Measurements from ENCODE around the gene NDUFB11.

The NDUFB11 gene

GRCh38 chrX:47093248-47093647 is 51.3 kb downstream of the NDUFB11 start:
- Histone ChIP-seq H3K36me3 (ENCODE audit: insufficient read depth, low read length) (no peaks in the 10 kb centered on the region), H3K27me3 (ENCODE audit: insufficient read depth, low read length, poor library complexity, severe bottlenecking) (no peaks in the 10 kb centered on the region), H3K4me2 (ENCODE audit: low read depth, low read length, poor library complexity, severe bottlenecking) (no peak overlapping the region), H3K9ac (ENCODE audit: low read depth, low read length, poor library complexity, severe bottlenecking) (no peak overlapping the region), H3K9me2 (replicated peaks; ENCODE audit: low read depth, low read length) (no peaks in the 10 kb centered on the region), H3K9me3 (ENCODE audit: insufficient read depth, low read depth, low read length) (no peaks in the 10 kb centered on the region), H2AFZ (ENCODE audit: low read length) (no peak overlapping the region), H3K4me1 (ENCODE audit: insufficient read depth, low read length, poor library complexity, severe bottlenecking) (no peaks in the 10 kb centered on the region), H3K4me3 (ENCODE audit: low read length, poor library complexity, severe bottlenecking) (no peak overlapping the region), H3K79me2 (ENCODE audit: insufficient read depth, low read length) (no peaks in the 10 kb centered on the region), H3F3A (ENCODE audit: low read depth) (no peaks in the 10 kb centered on the region), H4K20me1 (ENCODE audit: insufficient read depth, low read length, poor library complexity, severe bottlenecking) (no peaks in the 10 kb centered on the region)
- TF ChIP-seq EZH2phosphoT487 (IDR thresholded peaks at IDR 0.05; ENCODE audit: borderline replicate concordance) (no peak), CTCF (conservative IDR thresholded peaks at IDR 0.05; ENCODE audit: low read length) (peak; percentile 56)
